Smooth muscle cell (in vitro differentiated cells): ENCODE data around the gene MECP2. TPM values are rescaled to one million over a fixed set of nuclear protein-coding genes. Genes with fewer than 3 reads are reported as not detected.

Experiments
- DNase-seq: peaks from one replicate; lab custom pipeline; 2025; ENCODE audit not compliant: unreplicated experiment; lab: John Stamatoyannopoulos, UW
- H2AFZ ChIP-seq: fragments of 200-600 bp; sonication (generic); 2 replicates; pipeline ENCODE4 v1.6.0; 2016; ENCODE audit warnings: antibody characterized with exemption, low read depth, mild to moderate bottlenecking
- H3F3A ChIP-seq: fragments of 200-600 bp; sonication (generic); 2 replicates; pipeline ENCODE4 v1.6.0; 2017; ENCODE audit warnings: antibody characterized with exemption, low read depth
- H3K27ac ChIP-seq: fragments of 200-600 bp; sonication (generic); 2 replicates; pipeline ENCODE4 v1.5.1; 2016; ENCODE audit warnings: low read depth, mild to moderate bottlenecking
- H3K27me3 ChIP-seq: fragments of 200-600 bp; sonication (generic); 2 replicates; pipeline ENCODE4 v1.6.1; 2016; ENCODE audit warnings: low read depth, mild to moderate bottlenecking
- H3K36me3 ChIP-seq: fragments of 200-600 bp; sonication (generic); 2 replicates; pipeline ENCODE4 v1.5.1; 2016; ENCODE audit warnings: low read depth
- H3K4me1 ChIP-seq: fragments of 200-600 bp; sonication (generic); 2 replicates; pipeline ENCODE4 v1.5.1; 2016; ENCODE audit warnings: low read depth
- H3K4me2 ChIP-seq: fragments of 200-600 bp; sonication (generic); 2 replicates; pipeline ENCODE4 v1.6.0; 2016; ENCODE audit warnings: mild to moderate bottlenecking
- H3K4me3 ChIP-seq: fragments of 200-600 bp; sonication (generic); 2 replicates; pipeline ENCODE4 v1.5.1; 2016; ENCODE audit warnings: mild to moderate bottlenecking
- H3K79me2 ChIP-seq: fragments of 200-600 bp; sonication (generic); 2 replicates; pipeline ENCODE4 v1.6.0; 2016; ENCODE audit warnings: low read depth, mild to moderate bottlenecking
- H3K9ac ChIP-seq: fragments of 200-600 bp; sonication (generic); 2 replicates; pipeline ENCODE4 v1.6.0; 2016; ENCODE audit warnings: low read depth
- H3K9me3 ChIP-seq: fragments of 200-600 bp; sonication (generic); replicated peaks from 2 replicates; pipeline ENCODE4 v1.5.1; 2016; ENCODE audit warnings: low read depth
- H4K20me1 ChIP-seq: fragments of 200-600 bp; sonication (generic); 2 replicates; pipeline ENCODE4 v1.6.0; 2016; ENCODE audit warnings: low read depth
- CTCF ChIP-seq: fragments of 200-600 bp; sonication (generic); IDR thresholded peaks from 2 replicates; pipeline ENCODE4 v1.5.1; 2017; ENCODE audit warnings: borderline replicate concordance, mild to moderate bottlenecking, antibody characterized with exemption; ENCODE audit not compliant: insufficient read depth, poor library complexity, severe bottlenecking
- WGBS: methylation state at CpG from one replicate; pipeline ENCODE4 v1.1.7; 2016; ENCODE audit warnings: low lambda C conversion rate; 5-methylcytosine and 5-hydroxymethylcytosine counted together
- polyA plus RNA-seq: library from polyadenylated mRNA; unstranded; fragments of >200 nt; fragmentation: Nextera tagmentation; extraction: Ambion mirVana; gene quantifications from 2 replicates; pipeline ENCODE4 v1.2.1, GENCODE V29; 2016
- total RNA-seq: library from RNA; depleted of rRNA; stranded (reverse); fragments of >200 nt; gene quantifications from 2 replicates; pipeline ENCODE4 v1.2.3, GENCODE V29; 2014

The MECP2 gene
- total and polyA plus RNA-seq, 2 experiments from 2014 or later = 11.9 to 13.1 TPM

GRCh38 chrX:154049209-154050112, 48.1 kb downstream of the MECP2 start:
- no peaks in the 10 kb centered on the region for H3K9me3 ChIP-seq
- H3K36me3 ChIP-seq = no peaks in the 10 kb centered on the region
- 80% methylated on average over 13 of the region's 13 CpGs for WGBS
- H2AFZ ChIP-seq = no peak overlapping the region
- H3F3A ChIP-seq = no peaks in the 10 kb centered on the region
- no peaks in the 10 kb centered on the region for H3K27me3 ChIP-seq
- no peak overlapping the region for H3K27ac ChIP-seq
- H4K20me1 ChIP-seq = peaks cover 15% of the 10 kb centered on the region
- no peak overlapping the region for H3K9ac ChIP-seq
- no peak for DNase-seq
- peaks cover 23% of the 10 kb centered on the region for H3K79me2 ChIP-seq
- no peak overlapping the region for H3K4me2 ChIP-seq
- TF ChIP-seq CTCF = no peak
- peaks cover 9% of the 10 kb centered on the region for H3K4me1 ChIP-seq
- H3K4me3 ChIP-seq = no peak overlapping the region

GRCh38 chrX:154048398-154048797, 49.1 kb downstream of the MECP2 start:
- H3K4me3 ChIP-seq = no peak overlapping the region
- H3K36me3 ChIP-seq = no peaks in the 10 kb centered on the region
- H3K9me3 ChIP-seq = no peaks in the 10 kb centered on the region
- H4K20me1 ChIP-seq = peaks cover 13% of the 10 kb centered on the region
- no peak overlapping the region for H3K4me2 ChIP-seq
- no peak overlapping the region for H3K9ac ChIP-seq
- H2AFZ ChIP-seq = no peak overlapping the region
- DNase-seq = no peak
- 90% methylated on average over 11 of the region's 11 CpGs for WGBS
- H3F3A ChIP-seq = no peaks in the 10 kb centered on the region
- peaks cover 19% of the 10 kb centered on the region for H3K79me2 ChIP-seq
- no peak overlapping the region for H3K27ac ChIP-seq
- TF ChIP-seq CTCF = no peak
- H3K4me1 ChIP-seq = peaks cover 9% of the 10 kb centered on the region
- H3K27me3 ChIP-seq = no peaks in the 10 kb centered on the region

- no peaks in the 10 kb centered on the region for H3F3A ChIP-seq
- no peak overlapping the region for H3K4me3 ChIP-seq
- TF ChIP-seq CTCF = no peak
- H3K4me1 ChIP-seq = peaks cover 9% of the 10 kb centered on the region
- peak overlapping the region; percentile 50 for H3K9ac ChIP-seq
- no peaks in the 10 kb centered on the region for H3K36me3 ChIP-seq
- WGBS = 68% methylated on average over 4 of the region's 4 CpGs
- H3K27me3 ChIP-seq = no peaks in the 10 kb centered on the region
- peaks cover 13% of the 10 kb centered on the region for H4K20me1 ChIP-seq
- peak overlapping the region; percentile 93 for H3K27ac ChIP-seq
- H3K4me2 ChIP-seq = peak overlapping the region; percentile 10
- no peak for DNase-seq
- H2AFZ ChIP-seq = no peak overlapping the region
- H3K9me3 ChIP-seq = no peaks in the 10 kb centered on the region
- H3K79me2 ChIP-seq = peaks cover 18% of the 10 kb centered on the region
Measured at GRCh38 chrX:154046940-154047610, 50.4 kb downstream of the MECP2 start.
